HG03439 (cell line): Measurements from ENCODE around the gene TXNRD3.

Experiments used
- ATAC-seq: cut with Tn5 transposase; IDR thresholded peaks from one replicate; pipeline ENCODE4 v1.9.1; 2021; ENCODE audit warnings: mild to moderate bottlenecking, moderate library complexity; ENCODE audit not compliant: unreplicated experiment

The TXNRD3 gene

GRCh38 chr3:126654571-126655383 is at the start of gene TXNRD3:
Gene TXNRD3, minus strand, starts transcription at chr3:126655124.
- ATAC-seq, result no peak

- peak; percentile 97 for ATAC-seq
Measured at GRCh38 chr3:126703512-126704493, 48.9 kb upstream of the TXNRD3 start, which contains the start of gene CHCHD6. Gene CHCHD6, plus strand, starts transcription at chr3:126704240. Its CDS starts 73 bp downstream, at chr3:126704313.

GRCh38 chr3:126699011-126699410 is 44.1 kb upstream of the TXNRD3 start:
- no peak for ATAC-seq

- ATAC-seq, result no peak
Measured at GRCh38 chr3:126696701-126697267, 41.9 kb upstream of the TXNRD3 start.

- no peak for ATAC-seq
Measured at GRCh38 chr3:126693921-126694320, 39.0 kb upstream of the TXNRD3 start.

GRCh38 chr3:126692858-126693257 is 37.9 kb upstream of the TXNRD3 start:
- ATAC-seq, result no peak

- ATAC-seq, result no peak
Measured at GRCh38 chr3:126691765-126692164, 36.8 kb upstream of the TXNRD3 start.

- no peak for ATAC-seq
Measured at GRCh38 chr3:126685493-126685892, 30.6 kb upstream of the TXNRD3 start.

- no peak for ATAC-seq
Measured at GRCh38 chr3:126685021-126685420, 30.1 kb upstream of the TXNRD3 start.

- no peak for ATAC-seq
Measured at GRCh38 chr3:126684218-126684751, 29.4 kb upstream of the TXNRD3 start.

GRCh38 chr3:126683069-126683468 is 28.1 kb upstream of the TXNRD3 start:
- ATAC-seq, result no peak

GRCh38 chr3:126682009-126682408 is 27.1 kb upstream of the TXNRD3 start:
- no peak for ATAC-seq

GRCh38 chr3:126680667-126681055 is 25.7 kb upstream of the TXNRD3 start:
- ATAC-seq, result no peak

GRCh38 chr3:126679831-126680666 is 25.1 kb upstream of the TXNRD3 start:
- no peak for ATAC-seq

GRCh38 chr3:126679318-126679751 is 24.4 kb upstream of the TXNRD3 start:
- ATAC-seq, result no peak

GRCh38 chr3:126678693-126679317 is 23.9 kb upstream of the TXNRD3 start:
- no peak for ATAC-seq

- ATAC-seq, result no peak
Measured at GRCh38 chr3:126677862-126678503, 23.1 kb upstream of the TXNRD3 start.

- no peak for ATAC-seq
Measured at GRCh38 chr3:126676919-126677705, 22.2 kb upstream of the TXNRD3 start.
